C1 segment of cervical spinal cord (tissue), 14 donors: ENCODE data around the gene WWP2.
"Not testable (repeated sequence)": the region's sequence is repeated elsewhere in the genome, so short reads cannot be mapped to it uniquely, and the experiment has no call there.

Experiments
- DNase-seq, 14 donors: peaks; one replicate each; lab custom pipeline; 2025; lab: John Stamatoyannopoulos, UW

WWP2 gene

GRCh38 chr16:69745959-69746358 is 16.2 kb upstream of the WWP2 start:
- DNase-seq = no peak

- no peak for DNase-seq
Measured at GRCh38 chr16:69747115-69747514, 15.0 kb upstream of the WWP2 start.

- no peak for DNase-seq
Measured at GRCh38 chr16:69748694-69749345, 13.3 kb upstream of the WWP2 start.

- DNase-seq = no peak
Measured at GRCh38 chr16:69754143-69754468, 8.0 kb upstream of the WWP2 start.

- peak; percentile 28 to 98 (median 94) for DNase-seq
Measured at GRCh38 chr16:69754469-69755310, 7.4 kb upstream of the WWP2 start, which contains the start of gene NOB1. TSS of gene NOB1 (minus strand) at chr16:69754926. CDS start at chr16:69754910, 16 bp downstream.

GRCh38 chr16:69756705-69757104 is 5.4 kb upstream of the WWP2 start:
- no peak for DNase-seq

- DNase-seq = not testable (repeated sequence)
Measured at GRCh38 chr16:69757375-69757774, 4.8 kb upstream of the WWP2 start.

GRCh38 chr16:69762814-69763598 is 874 bp downstream of the WWP2 start:
- DNase-seq = no peak

GRCh38 chr16:69763599-69763942 is 1.4 kb downstream of the WWP2 start:
- DNase-seq = no peak

- no peak for DNase-seq
Measured at GRCh38 chr16:69767459-69768229, 5.5 kb downstream of the WWP2 start.

GRCh38 chr16:69768666-69769065 is 6.5 kb downstream of the WWP2 start:
- DNase-seq = no peak

GRCh38 chr16:69769404-69769803 is 7.3 kb downstream of the WWP2 start:
- DNase-seq = no peak

- DNase-seq = no peak
Measured at GRCh38 chr16:69771651-69771967, 9.5 kb downstream of the WWP2 start.

GRCh38 chr16:69773260-69773947 is 11.3 kb downstream of the WWP2 start:
- no peak for DNase-seq

- no peak for DNase-seq
Measured at GRCh38 chr16:69775563-69775962, 13.4 kb downstream of the WWP2 start.

GRCh38 chr16:69779724-69780123 is 17.6 kb downstream of the WWP2 start:
- no peak for DNase-seq

- DNase-seq = no peak
Measured at GRCh38 chr16:69781118-69781517, 19.0 kb downstream of the WWP2 start.

- DNase-seq = no peak
Measured at GRCh38 chr16:69784586-69784985, 22.5 kb downstream of the WWP2 start.

- no peak for DNase-seq
Measured at GRCh38 chr16:69787883-69788282, 25.8 kb downstream of the WWP2 start.

GRCh38 chr16:69791391-69791847 is 29.3 kb downstream of the WWP2 start:
- DNase-seq = not testable (repeated sequence)

- no peak for DNase-seq
Measured at GRCh38 chr16:69793526-69793925, 31.4 kb downstream of the WWP2 start.
